Right forelimb (tissue), 1 donor: ENCODE data around the gene ACO1.

Source experiments
- DNase-seq: peaks from one replicate; pipeline ENCODE4 v3.0.0-alpha.2; 2018

Gene ACO1

DNA sequence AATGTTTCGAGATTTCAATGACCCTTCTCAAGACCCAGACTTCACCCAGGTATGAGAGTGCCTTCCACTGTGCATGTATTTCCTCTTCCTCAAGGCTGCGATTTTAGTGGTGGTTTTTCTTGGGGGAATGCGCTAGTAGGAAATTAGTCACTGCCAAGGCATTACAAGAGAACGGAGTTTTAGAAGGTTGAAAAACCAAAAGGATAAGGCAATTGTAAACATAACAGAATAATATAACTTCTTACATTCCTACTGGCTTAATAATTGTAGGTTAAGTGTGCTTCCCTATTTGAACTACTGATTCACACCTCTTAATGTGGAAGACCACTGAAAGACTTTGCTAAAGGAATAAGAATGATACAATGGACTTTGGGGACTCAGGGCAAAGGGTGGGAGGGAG is 38.9 kb downstream of the ACO1 start:
- DNase-seq, result no peak

DNA sequence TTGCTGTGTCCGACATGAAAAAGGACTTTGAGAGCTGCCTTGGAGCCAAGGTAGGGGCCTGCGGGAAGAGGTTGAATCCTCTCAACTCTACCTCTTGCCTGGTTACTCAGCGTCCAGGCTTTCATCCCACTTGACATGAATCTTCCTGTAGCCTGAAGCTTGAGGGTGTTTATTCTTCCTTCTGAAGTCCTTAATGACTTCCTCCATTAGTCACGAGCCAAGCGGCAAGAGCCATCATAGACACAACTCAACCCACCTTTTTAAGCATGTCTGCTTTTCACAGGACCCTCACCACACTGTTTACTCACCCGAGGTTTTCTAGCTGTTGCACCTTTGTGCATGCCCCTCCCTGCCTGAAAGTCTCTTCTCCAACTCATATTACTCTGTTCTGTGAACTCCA is 40.2 kb downstream of the ACO1 start:
- DNase-seq, result no peak

DNA sequence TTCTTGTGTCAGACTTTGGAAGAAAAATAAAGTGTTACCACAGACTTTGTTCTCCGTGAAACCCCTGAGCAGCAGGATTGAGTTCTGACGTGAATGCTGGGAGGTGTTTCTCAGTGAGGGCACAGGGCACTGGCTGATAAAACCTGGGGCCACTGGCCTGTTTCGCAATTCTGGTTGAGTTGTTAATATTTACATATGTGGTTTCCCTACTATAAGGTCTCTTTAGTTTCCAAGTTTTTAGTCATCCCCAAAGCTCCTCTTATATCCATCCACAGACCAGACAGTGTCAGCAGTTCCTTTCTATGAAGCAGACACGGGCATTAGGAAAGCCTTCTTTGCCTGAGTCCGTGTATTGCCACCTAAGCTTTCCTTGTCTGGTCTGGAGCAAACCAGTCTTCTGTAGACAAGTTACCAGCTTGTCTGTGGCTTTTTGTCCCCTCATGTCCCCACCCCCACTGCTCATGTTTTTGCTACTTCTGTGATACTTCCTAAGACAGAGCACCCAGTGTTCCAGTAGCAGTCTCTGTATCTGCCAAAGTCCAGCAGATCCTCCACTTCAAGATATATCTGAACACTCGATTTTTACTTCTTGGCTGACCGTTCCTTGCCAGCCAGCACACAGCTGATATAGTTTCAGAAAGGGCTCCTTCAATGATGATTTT is 42.0 kb downstream of the ACO1 start:
- DNase-seq, result no peak

DNA sequence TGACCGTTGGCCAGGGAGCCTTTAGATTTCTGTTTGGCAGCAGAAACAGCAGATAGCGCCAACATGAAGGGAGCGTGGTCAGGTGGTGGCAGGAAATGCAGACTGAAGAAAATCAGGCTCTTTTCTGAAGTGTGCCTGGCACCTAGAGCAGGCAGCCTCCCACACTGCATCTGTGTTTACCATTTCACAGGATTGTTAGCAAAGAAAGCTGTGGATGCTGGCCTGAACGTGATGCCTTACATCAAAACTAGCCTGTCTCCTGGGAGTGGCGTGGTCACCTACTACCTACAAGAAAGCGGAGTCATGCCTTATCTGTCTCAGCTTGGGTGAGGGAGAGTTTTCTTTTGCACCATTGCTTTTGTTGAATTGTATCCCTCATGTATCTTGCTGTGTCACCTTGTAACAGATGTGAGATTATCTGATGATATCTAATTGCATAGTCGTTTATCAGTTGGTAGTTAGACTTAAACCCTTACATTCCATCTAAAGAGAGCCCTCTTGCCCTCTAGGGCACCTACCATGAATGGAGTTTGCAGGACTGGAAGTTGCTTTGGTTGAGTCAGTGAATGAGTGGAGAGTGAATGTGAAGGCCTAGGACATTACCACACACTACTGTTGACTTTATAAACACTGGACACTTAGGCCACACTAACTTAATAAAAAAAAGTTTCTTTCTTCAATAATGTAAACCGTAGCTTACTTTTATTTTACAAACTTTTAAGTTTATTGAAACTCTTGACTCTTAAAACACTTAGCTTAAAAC is 42.8 kb downstream of the ACO1 start:
- DNase-seq, result no peak

DNA sequence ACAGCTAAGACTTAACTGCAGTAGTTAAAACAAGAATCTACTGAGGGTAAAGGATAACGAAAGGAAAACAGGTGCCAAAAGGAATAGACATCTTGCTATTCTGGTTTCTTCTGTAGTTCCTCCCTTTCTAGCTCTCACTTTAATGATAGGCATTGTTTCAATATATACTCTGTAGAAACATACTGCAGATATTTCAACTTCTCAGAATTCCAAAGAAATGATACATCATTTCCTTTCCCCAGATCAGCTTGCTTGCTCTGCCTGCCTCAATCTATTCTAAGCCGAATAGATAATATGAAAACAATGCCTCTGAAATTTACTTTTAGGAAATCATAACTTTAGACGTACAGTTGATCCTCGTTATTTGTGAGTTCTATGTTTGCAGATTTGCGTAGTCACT is 46.3 kb downstream of the ACO1 start:
- no peak for DNase-seq

DNA sequence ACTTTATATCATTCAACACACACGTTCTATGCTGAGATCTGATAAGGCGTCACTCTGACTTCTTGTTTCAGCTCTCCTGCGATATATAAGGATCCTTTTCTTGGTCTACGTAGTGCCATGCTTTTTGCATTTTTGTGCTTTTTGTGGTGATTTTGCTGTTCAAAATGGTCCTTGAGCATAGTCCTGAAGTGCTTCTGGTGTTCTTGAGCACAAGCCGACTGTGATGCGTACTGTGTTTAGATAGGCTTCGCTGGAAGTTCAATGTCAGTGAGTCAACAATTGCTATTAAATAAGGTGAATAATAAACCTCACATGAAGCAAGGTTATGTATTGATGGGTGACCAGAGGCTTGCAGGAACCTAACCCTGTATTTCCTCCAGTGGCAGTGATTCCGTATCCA is 46.8 kb downstream of the ACO1 start:
- DNase-seq, result no peak

DNA sequence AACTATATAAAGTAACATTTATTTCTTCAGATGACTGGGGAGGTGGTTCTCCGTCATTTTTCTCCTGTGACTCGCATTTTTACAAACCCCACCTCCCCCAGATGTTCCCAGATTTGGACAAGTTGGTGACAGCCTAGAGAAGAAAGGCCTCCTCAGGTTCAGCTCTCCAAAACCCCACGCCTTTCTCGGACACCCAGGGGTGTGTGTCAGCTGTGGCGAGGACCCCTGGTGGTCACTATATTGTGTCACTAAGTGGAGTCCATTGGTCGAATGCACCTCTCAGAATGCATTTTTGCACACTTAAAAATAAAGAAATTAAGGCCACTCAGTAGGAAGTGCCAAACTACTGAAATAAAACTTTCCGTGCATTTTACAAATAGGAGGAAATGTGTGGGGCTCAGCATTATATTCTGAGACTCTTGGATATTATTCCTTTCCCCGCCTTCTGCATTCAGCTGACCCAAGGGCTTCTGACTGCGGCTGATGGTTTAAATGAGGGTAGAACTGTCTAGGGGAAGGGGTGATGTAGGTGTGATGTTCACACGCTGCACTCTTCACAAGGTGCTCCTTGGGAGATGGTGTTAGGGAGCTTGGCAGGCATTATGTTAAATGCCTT is 47.6 kb downstream of the ACO1 start:
- DNase-seq, result no peak

DNA sequence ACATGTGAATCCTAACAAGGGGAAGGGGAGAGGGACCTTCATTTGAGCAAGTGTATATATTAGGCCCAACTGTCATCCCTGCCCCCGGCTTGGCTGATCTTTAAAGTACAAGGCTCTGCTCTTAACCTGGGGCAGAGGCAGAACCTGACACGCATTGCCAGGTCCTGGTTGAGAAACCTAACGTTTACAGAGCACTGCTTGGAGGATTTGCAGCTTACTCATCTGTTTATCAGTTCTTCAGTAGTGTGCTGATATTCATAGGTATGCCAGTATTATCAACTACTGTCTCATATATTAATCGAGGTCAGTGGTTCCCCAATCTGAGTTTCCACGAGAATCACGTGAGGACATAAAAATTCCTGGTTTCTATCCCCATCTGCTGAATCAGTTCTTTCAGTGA is 50.4 kb downstream of the ACO1 start:
- DNase-seq, result no peak

DNA sequence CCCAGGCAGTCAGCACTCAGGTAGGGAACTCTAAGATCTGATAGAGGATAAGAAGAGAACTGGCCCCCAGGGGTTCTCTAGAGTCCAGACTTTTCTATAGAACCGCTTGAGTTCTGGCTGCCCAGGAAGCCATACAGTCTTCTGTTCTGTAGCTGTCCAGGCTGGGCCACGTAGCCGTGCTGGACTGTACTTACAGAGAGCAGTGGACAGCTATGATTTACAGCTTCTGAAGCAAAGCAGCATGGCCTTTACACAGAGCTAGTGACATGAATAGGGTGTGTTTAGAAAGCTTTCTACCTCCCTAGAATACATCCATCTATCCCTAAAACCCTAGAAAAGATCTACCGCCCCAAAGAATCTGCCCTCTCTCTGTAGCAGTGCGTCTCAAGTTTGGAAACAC is 57.2 kb downstream of the ACO1 start:
- no peak for DNase-seq

DNA sequence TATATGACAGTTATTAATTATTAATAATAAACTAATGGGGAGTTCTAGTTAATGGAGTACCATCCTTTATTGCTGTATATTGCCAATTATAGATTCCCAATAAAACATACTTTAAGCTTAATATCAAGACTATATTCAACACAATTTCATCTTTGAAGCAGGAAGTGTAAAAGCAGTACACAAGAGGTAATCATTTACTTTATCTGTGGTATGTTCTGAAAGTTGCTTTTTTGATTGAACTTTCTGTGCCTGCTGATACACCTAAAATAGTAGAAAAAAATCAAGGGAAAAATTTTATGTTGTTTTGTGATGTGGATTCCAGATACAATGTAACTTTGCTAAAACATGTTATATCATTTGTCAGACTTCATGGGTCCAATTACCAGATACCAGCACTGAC is 58.0 kb downstream of the ACO1 start:
- DNase-seq, result no peak

DNA sequence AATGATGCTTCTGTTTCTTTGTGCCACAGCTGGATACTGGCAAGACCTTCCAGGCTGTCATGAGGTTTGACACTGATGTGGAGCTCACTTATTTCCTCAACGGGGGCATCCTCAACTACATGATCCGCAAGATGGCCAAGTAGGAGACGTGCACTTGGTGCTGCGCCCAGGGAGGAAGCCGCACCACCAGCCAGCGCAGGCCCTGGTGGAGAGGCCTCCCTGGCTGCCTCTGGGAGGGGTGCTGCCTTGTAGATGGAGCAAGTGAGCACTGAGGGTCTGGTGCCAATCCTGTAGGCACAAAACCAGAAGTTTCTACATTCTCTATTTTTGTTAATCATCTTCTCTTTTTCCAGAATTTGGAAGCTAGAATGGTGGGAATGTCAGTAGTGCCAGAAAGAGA is 65.5 kb downstream of the ACO1 start:
- DNase-seq, result no peak

DNA sequence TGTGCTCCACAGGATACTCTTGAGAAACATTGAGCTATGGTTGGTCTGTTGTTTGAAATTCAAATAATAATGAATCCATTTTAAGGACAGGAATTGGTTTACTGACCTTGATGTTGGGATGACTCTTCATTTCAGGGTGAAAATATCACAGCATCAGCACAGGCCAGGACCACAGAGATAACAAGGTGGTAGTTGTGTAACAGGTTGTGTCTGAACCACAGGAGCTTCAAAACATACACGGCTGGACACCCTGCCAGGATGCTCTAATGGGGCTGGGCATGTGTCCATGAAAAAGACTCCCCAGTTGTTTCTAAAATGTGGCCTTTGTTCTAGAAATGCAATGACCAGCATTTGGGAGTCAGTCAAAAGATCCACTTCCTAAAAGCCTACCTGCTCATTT is 69.8 kb downstream of the ACO1 start:
- DNase-seq, result no peak

DNA sequence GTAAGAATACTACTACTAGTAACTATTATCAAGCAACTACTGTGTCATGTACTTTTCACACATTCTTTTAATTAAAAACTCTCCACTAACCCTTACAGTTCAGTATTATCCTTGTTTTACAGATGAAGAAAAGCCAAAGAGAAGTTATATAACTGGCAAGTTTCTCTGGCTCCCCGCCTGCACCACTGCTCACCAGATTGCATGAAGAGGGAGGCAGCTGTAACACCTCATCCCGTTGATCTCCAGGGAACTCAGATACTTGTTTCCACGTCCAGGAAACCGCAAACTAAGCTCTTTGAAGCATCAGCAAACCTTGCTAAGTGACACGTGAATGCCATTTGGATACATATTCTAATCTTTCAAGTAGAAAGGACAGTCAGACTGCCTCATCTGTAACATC is 71.3 kb downstream of the ACO1 start:
- no peak for DNase-seq

DNA sequence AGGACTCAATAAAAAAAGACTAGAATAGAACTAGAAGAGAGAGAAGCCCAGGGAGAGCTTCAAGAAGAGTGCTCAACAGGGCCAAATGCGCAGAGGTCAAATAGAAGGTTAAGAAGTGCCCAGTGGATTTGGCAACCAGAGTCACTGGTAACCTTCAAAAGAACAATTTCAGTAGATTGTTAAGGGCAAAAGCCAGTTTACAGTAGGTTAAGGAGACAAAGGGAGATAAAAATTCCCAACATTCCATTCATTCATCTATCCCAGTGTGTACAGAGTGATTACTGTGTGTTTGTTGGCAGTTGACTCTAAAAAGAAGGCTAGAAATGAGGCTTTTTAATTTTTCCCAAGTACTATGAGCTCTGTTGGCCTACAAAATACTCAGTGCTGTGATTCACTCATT is 72.1 kb downstream of the ACO1 start:
- DNase-seq, result no peak

DNA sequence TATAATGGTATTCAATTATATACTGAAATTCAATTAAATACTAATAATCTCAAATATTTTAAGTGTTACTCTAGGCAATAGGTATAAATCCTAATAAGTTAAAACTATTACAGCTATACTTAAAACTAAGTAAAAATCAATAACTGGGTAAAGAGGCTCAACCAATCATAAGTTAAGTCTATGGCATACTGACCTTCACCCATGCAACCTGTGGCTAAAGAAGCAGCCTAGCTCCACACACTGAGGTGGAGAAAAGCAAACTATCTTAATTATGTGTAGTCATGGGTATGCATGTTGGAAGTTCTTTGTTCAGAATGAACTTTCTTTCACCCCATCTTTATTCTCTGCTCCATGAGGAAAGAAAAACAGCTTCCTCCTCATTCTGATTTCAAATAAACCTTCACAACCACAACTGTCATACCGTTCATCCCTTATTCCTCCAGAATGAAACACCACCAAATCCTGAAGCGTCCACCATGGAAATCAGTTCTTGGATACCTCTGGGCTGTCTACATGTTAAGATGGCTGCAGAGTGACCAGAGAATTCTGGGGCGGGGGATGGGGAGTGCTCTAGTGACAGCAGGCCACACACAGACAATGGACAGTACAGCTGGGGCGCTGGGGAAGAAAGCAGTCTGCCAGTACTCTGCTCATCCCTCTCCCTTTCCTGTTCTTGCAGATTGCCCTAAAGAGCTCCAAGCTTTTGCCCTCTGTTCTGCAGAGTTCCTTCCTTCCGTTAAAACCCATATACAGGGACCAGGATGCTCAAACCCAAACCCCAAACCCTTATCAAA is 79.3 kb downstream of the ACO1 start:
- no peak for DNase-seq

DNA sequence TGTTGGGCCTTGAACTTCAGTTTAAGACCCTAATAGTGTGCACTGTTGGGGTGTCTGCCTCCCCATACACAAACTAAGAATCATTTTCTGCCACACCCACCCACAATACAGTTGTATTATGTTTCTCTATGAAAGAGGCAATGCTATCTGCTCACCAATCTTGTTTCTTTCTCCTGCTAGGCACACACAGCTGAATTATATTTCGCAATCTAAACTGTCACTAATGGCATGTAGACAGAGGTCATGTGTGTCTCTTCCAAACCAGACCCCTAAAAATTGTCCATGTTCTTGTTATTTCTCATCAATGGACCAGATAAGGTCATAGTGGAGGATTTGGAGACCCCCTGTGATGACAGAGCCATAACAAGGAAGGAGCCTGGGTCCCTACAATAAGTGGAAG is 84.3 kb downstream of the ACO1 start:
- DNase-seq, result no peak

DNA sequence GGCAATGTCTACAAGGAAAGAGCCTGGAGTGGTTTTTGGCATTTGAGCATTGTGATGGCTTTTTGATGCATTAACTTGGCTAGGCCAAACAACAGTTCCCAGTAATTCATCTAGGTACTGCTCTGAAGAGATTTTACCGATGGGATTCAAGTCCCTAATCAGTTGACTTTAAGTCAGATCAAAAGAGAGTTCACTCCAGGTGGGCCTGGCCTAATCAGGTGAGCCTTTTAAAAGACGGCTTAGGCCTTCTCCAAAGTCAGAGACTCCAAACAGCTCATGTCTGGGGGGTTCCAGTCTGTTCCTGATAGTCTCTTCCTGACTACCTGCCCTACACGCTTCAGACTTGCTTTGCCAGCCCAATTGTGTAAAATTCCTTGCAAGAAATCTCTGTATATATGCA is 87.9 kb downstream of the ACO1 start:
- no peak for DNase-seq

DNA sequence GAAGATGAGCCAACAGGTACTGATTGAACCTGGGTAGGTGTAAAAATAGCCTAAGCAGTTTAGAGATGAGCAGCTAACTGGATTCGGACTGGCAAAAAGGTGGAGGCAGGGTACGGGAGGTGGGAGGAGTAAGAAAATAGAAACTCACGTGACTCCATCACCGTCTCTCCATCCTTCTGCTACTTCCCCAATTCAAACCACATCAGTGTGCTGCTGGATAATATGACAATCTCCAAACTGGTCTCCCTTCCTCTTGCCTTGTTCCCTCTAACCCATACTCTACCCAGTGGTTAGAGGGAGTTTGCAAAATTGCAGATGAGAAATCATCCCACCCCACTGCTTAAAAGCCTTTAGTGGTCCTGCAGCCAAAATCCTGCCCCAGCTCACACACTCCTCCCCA is 98.9 kb downstream of the ACO1 start:
- DNase-seq, result no peak

DNA sequence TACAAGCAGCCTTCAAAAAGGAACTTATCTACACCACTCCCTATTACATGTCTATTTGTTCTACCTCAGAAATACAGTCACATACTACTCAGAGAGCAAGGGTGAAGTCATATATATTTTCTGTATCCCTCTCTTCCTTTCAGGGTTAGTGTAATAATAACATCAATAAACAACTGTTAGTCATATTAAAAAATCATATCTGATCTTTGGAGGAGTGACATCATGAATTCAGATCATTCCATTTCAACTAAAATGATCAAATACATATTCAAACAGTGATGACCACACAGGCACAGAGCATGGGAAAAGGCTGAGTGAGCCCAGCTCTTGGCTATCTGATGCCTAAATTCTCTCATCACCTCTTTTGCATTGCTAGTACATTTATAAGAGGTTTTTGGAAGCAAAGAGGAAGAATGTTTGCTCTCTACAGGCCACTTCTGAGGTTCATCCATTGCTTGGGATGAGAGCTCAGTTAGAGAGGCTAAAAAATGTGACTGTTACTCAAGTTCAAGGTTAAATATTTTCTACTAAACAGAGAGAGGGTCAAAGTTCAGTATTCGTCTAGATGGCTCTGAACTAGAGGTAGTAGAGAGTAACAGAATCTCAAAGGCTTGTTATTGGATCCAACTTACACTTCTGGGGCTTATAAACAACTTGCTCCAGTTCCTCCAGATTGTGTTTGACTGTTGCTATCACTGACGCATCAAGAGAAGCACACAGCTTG is 102.6 kb downstream of the ACO1 start:
- DNase-seq, result no peak

DNA sequence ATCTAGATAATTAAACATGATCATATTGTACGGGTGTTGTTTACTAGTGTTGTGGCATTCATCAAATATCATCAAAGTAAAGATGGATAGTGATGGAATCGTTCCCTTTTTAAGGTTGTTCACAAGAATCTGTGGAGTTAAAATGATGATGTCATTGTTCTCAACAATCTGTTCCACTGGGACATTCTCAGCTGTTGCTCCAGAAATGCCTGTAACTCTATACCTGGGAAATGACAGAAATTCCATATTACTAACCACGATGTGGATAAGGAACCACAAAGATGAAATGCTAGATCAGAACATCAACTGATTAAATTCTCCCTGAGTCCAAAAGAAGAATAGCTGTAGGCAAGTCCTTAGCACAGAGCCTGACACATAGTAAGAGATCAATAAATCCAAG is 103.5 kb downstream of the ACO1 start:
- DNase-seq, result no peak

DNA sequence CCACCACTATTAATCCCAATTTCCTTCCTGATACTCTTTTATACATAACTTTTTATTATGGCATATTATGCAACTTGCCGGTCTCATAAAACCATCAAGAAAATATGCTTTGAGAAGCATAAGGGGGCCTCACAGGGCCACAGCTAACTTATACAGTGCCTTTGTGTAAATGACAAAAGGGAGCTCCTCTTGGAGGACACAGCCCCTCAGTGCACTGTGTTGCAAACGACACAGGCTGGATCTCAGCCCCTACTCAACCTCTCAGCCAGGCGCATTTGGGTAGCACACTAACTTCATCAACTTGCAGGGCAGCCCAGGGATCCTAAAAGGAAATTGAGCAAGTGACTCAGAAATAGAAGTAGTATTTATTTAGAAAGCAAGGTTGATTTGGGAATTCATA is 106.2 kb downstream of the ACO1 start:
- DNase-seq, result no peak

DNA sequence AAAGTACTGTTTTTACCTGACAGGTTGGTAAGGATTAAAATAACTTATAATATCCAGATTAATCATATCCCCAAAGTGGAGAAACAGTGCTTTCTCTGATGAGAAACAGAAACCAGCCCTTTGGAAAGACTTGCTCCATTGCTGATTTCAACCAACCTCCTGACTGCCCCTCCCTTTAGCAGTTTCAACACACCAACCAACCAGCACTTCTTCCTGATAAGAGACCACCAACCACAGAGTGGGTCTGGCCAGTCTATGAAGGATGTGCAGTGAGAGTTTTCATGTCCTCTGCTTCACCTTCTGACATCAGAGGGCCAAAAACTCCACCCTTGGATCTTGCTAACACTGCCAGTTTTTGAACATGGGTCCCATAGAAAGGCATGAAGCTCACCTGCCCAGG is 113.5 kb downstream of the ACO1 start:
- DNase-seq, result no peak

DNA sequence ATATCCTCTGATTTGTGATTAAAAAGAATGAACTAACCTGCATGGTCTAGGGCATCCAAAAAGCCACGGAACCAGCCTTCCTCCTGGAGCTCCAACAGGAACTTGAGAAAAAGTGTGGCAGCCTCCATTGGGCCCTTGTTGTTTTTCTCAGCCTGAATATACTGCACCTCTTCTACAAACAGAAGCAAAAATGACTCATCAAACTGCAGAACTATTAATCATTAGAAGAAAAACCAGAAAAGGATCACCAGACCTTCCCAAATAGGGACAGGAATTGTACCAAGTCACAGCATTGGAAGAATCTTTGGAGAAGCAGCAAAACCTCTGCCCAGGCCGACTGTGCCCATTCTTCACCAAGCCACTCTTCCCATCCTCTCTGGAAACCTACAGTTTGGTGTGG is 116.3 kb downstream of the ACO1 start:
- no peak for DNase-seq
